ENCODE measurements around the gene TEX19. TPM values are rescaled to one million over a fixed set of nuclear protein-coding genes. Genes with fewer than 3 reads are reported as not detected.

Gene TEX19
- total and polyA plus RNA-seq, 2 of the 4 experiments (the other 2 are of a cell fraction) = under 0.01 to 0.03 TPM

DNA sequence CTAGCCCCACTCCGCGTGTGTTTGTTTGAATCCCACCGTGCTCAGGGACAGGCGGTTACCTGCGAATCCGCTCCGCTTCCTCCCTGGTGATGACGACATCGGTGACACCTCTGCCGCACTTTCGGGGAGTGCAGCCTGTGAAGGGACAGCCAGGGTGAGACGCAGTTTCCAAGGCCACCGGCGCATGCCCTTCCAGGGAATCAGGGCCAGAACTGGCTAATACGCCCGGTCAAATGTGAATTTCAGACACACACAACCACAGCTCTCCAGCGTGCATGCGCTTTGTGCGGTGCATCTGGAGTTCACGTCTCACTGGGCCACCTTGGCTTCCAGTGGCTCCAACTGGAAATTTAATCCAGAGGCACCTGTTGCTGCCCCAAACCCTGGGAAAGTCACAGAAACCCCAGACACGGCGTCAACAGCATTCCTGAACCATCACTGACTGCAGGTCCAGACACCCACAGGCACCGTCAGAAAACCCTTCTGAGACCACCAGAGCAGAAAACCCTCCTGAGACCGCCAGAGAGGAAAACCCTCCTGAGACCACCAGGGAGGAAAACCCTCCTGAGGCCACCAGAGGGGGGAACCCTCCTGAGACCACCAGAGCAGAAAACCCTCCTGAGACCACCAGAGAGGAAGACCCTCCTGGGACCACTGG lies 52.5 kb downstream of the TEX19 start:
- Histone ChIP-seq H3K9me3 (ENCODE audit: control insufficient read depth, insufficient read depth, low read length) (no peaks in the 10 kb centered on the region), H4K5ac (ENCODE audit: low read depth, low read length) (no peak overlapping the region), H3K9me1 (ENCODE audit: insufficient read depth, low read length) (no peaks in the 10 kb centered on the region), H3K9ac (ENCODE audit: low read depth, low read length) (no peak overlapping the region), H2BK120ac (ENCODE audit: low read depth, low read length) (no peak overlapping the region), H3K14ac (replicated peaks; ENCODE audit: low read depth, low read length) (no peak overlapping the region), H3K79me1 (ENCODE audit: low read depth in 1 of 2, low read length in 2 of 2) (peaks cover 0 to 16% of the 10 kb centered on the region in 2 experiments; a peak in 2 of 4 replicates), H3K4me3 (ENCODE audit: insufficient read depth, low read depth, low read length) (no peak overlapping the region), H4K91ac (ENCODE audit: insufficient read depth, low read depth, low read length) (no peak overlapping the region), H3K23ac (ENCODE audit: low read depth, low read length) (no peak overlapping the region), H3K27ac (ENCODE audit: insufficient read depth, low read length) (no peak overlapping the region), H3K27me3 (ENCODE audit: control insufficient read depth, insufficient read depth, low read length) (no peaks in the 10 kb centered on the region), H3K18ac (ENCODE audit: low read depth, low read length) (no peak overlapping the region), H4K8ac (ENCODE audit: low read depth in 2 of 2, low read length in 2 of 2) (no peak overlapping the region), H2BK5ac (ENCODE audit: low read depth, low read length, poor library complexity, severe bottlenecking) (no peak overlapping the region), H2AK5ac (ENCODE audit: low read depth, low read length) (no peak overlapping the region), H2AK9ac (replicated peaks; ENCODE audit: low read depth, low read length, poor library complexity) (no peak overlapping the region), H3K36me3 (ENCODE audit: control insufficient read depth, insufficient read depth, low read length) (no peaks in the 10 kb centered on the region), H2BK20ac (ENCODE audit: low read depth, low read length) (no peak overlapping the region), H3K56ac (ENCODE audit: extremely low read depth, insufficient read depth, low read length) (no peak overlapping the region), H3K4ac (ENCODE audit: low read depth, low read length) (no peak overlapping the region), H2BK15ac (ENCODE audit: low read depth, low read length) (no peak overlapping the region), H3K4me2 (ENCODE audit: low read depth, low read length) (no peak overlapping the region), H3K4me1 (ENCODE audit: control insufficient read depth, insufficient read depth, low read length) (no peaks in the 10 kb centered on the region), H4K20me1 (ENCODE audit: insufficient read depth, low read length) (peaks cover 19% of the 10 kb centered on the region), H2AFZ (replicated peaks; ENCODE audit: low read length, poor library complexity) (no peak overlapping the region)
- dilution Hi-C loops (cut with HindIII; ENCODE audit: low sequenced_read_pairs, unreplicated experiment) (no loop called here), intact Hi-C loops (cut with micrococcal nuclease) (loop anchor here (5.0 kb wide), 1 partner anchor 169 kb away; no protein-coding TSS in a partner anchor), in situ Hi-C loops (cut with MboI; ENCODE audit: low sequenced_read_pairs) (no loop called here)
- ChIA-PET CTCF (no interaction called here), POLR2A (ENCODE audit: unreplicated experiment) (no interaction called here)
- ATAC-seq (ENCODE audit: low read depth) (no peak), DNase-seq (no peak)
- BruUV-seq (replicated peaks) = no TSS peak
- TF ChIP-seq RAD21 (IDR thresholded peaks at IDR 0.05; ENCODE audit: low read length) (no peak), MXI1 (IDR thresholded peaks at IDR 0.05; ENCODE audit: borderline replicate concordance, low read depth, low read length) (no peak), CHD1 (IDR thresholded peaks at IDR 0.05; ENCODE audit: low read depth, low read length) (no peak), POLR2A (IDR thresholded peaks at IDR 0.05; ENCODE audit: low read depth, low read length) (no peak), BHLHE40 (IDR thresholded peaks at IDR 0.05; ENCODE audit: low read depth, low read length) (no peak), MAZ (IDR thresholded peaks at IDR 0.05; ENCODE audit: borderline replicate concordance, low read depth, low read length) (no peak), RCOR1 (IDR thresholded peaks at IDR 0.05; ENCODE audit: insufficient replicate concordance, low read length) (no peak), CEBPB (IDR thresholded peaks at IDR 0.05; ENCODE audit: low read depth, low read length) (no peak), MAFK (IDR thresholded peaks at IDR 0.05; ENCODE audit: low read depth, low read length) (no peak)
- TF ChIP-seq, protein P1, sequence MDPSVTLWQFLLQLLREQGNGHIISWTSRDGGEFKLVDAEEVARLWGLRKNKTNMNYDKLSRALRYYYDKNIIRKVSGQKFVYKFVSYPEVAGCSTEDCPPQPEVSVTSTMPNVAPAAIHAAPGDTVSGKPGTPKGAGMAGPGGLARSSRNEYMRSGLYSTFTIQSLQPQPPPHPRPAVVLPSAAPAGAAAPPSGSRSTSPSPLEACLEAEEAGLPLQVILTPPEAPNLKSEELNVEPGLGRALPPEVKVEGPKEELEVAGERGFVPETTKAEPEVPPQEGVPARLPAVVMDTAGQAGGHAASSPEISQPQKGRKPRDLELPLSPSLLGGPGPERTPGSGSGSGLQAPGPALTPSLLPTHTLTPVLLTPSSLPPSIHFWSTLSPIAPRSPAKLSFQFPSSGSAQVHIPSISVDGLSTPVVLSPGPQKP (IDR thresholded peaks at IDR 0.05; ENCODE audit: borderline replicate concordance, low read depth, low read length) = no peak
- TF ChIP-seq, protein P2, sequence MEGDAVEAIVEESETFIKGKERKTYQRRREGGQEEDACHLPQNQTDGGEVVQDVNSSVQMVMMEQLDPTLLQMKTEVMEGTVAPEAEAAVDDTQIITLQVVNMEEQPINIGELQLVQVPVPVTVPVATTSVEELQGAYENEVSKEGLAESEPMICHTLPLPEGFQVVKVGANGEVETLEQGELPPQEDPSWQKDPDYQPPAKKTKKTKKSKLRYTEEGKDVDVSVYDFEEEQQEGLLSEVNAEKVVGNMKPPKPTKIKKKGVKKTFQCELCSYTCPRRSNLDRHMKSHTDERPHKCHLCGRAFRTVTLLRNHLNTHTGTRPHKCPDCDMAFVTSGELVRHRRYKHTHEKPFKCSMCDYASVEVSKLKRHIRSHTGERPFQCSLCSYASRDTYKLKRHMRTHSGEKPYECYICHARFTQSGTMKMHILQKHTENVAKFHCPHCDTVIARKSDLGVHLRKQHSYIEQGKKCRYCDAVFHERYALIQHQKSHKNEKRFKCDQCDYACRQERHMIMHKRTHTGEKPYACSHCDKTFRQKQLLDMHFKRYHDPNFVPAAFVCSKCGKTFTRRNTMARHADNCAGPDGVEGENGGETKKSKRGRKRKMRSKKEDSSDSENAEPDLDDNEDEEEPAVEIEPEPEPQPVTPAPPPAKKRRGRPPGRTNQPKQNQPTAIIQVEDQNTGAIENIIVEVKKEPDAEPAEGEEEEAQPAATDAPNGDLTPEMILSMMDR (conservative IDR thresholded peaks at IDR 0.05; ENCODE audit: low read depth, low read length) = no peak
- WGBS, 2 experiments (ENCODE audit: extremely low coverage in 2 of 2, insufficient read length in 1 of 2) = 95% methylated on average over 11 of the region's 24 CpGs; no CpG with 5 or more reads in 1 of the 2 experiments

Data from IMR-90 (cell line).